Lower leg skin (tissue), 3 donors: ENCODE data around the gene FAM227B.

Experiments
- POLR2A ChIP-seq, 2 donors: fragments of 450-650 bp; IDR thresholded peaks; one replicate each; pipeline ENCODE4 v1.6.1; 2016 to 2017; ENCODE audit warnings: antibody characterized with exemption in 2 of 2, mild to moderate bottlenecking in 1 of 2, moderate library complexity in 1 of 2
- TF ChIP-seq, protein P1 (sequence below), 3 donors: fragments of 450-650 bp; IDR thresholded peaks; one replicate each; pipeline ENCODE4 v1.5.1; 2016; ENCODE audit warnings: antibody characterized with exemption in 3 of 3, mild to moderate bottlenecking in 3 of 3, moderate library complexity in 2 of 3

DNA sequence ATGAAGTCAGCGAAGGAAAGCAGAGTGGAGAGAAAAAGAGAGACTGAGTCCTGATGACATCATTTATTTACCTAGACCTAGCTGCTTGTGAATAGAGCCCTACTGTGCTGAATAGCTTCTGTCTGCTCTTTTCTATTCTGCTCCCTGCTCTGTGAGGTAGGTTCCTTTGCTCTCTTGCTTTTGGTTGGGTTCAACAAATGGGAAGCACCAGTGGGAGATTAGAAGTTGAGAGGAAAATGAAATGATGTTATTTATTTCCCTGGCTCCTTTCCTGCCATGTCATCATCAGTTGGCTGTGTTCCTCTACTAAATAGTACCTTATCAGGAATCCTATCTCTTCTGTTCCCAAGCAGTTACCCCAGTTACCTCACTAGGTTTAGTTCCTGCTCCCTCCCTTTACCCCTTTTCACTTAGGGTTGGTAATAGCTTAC lies 23.8 kb upstream of the FAM227B start:
- TF ChIP-seq, protein P1, sequence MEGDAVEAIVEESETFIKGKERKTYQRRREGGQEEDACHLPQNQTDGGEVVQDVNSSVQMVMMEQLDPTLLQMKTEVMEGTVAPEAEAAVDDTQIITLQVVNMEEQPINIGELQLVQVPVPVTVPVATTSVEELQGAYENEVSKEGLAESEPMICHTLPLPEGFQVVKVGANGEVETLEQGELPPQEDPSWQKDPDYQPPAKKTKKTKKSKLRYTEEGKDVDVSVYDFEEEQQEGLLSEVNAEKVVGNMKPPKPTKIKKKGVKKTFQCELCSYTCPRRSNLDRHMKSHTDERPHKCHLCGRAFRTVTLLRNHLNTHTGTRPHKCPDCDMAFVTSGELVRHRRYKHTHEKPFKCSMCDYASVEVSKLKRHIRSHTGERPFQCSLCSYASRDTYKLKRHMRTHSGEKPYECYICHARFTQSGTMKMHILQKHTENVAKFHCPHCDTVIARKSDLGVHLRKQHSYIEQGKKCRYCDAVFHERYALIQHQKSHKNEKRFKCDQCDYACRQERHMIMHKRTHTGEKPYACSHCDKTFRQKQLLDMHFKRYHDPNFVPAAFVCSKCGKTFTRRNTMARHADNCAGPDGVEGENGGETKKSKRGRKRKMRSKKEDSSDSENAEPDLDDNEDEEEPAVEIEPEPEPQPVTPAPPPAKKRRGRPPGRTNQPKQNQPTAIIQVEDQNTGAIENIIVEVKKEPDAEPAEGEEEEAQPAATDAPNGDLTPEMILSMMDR (IDR thresholded peaks at IDR 0.05): no peak
- no peak for TF ChIP-seq POLR2A (IDR thresholded peaks at IDR 0.05)
